OCI-LY7 (cell line): ENCODE data around the gene CPNE4. TPM values are rescaled to one million over a fixed set of nuclear protein-coding genes. Genes with fewer than 3 reads are reported as not detected.

ENCODE experiments used
- BruUV-seq: library from RNA; stranded (reverse); fragments of 400-500 nt; replicated peaks from 2 replicates; lab custom pipeline; 2021; lab: Mats Ljungman, UMichigan
- CTCF ChIA-PET: fragments of 300-600 bp; sonication (Branson Sonifier 250); formaldehyde crosslinking; loops from one replicate; lab custom pipeline; 2022; ENCODE audit warnings: antibody characterized with exemption; ENCODE audit not compliant: unreplicated experiment; lab: Charles Lee
- POLR2A ChIA-PET: fragments of 300-600 bp; sonication (Branson Sonifier 250); formaldehyde crosslinking; loops from one replicate; lab custom pipeline; 2022; ENCODE audit warnings: antibody characterized with exemption; lab: Charles Lee
- DNase-seq: peaks from one replicate; pipeline ENCODE4 v3.0.0-alpha.2; 2015; ENCODE audit warnings: low spot score
- H2AFZ ChIP-seq: fragments of 200-600 bp; sonication (generic), shearing (Covaris generic); 2 replicates; pipeline ENCODE4 v1.6.1; 2014; ENCODE audit warnings: mild to moderate bottlenecking, antibody characterized with exemption, low read length, moderate library complexity
- H3K27ac ChIP-seq: fragments of 200-600 bp; sonication (generic); 2 replicates; pipeline ENCODE4 v1.5.1; 2014; ENCODE audit warnings: mixed run types, low read depth, mild to moderate bottlenecking, moderate library complexity, low read length, inconsistent platforms; ENCODE audit not compliant: poor library complexity, severe bottlenecking
- H3K36me3 ChIP-seq: fragments of 200-600 bp; sonication (generic); 2 replicates; pipeline ENCODE4 v1.6.1; 2014; ENCODE audit warnings: mild to moderate bottlenecking, antibody characterized with exemption, low read length, moderate library complexity, mixed read lengths; ENCODE audit not compliant: insufficient read depth
- H3K4me1 ChIP-seq: fragments of 200-600 bp; sonication (generic); 2 replicates; pipeline ENCODE4 v1.5.1; 2014; ENCODE audit warnings: mild to moderate bottlenecking, low read length; ENCODE audit not compliant: insufficient read depth, poor library complexity, severe bottlenecking
- H3K4me2 ChIP-seq: fragments of 200-600 bp; sonication (generic); 2 replicates; pipeline ENCODE4 v1.6.1; 2014; ENCODE audit warnings: mild to moderate bottlenecking, low read length
- H3K4me3 ChIP-seq: fragments of 200-600 bp; sonication (generic); 2 replicates; pipeline ENCODE4 v1.5.1; 2014; ENCODE audit warnings: mild to moderate bottlenecking, low read depth, low read length; ENCODE audit not compliant: poor library complexity, severe bottlenecking
- H3K79me2 ChIP-seq: fragments of 200-600 bp; sonication (generic); 2 replicates; pipeline ENCODE4 v1.6.1; 2016; ENCODE audit warnings: low read depth, mild to moderate bottlenecking, low read length, moderate library complexity, mixed read lengths; ENCODE audit not compliant: insufficient read depth
- H3K9me2 ChIP-seq: fragments of 200-600 bp; sonication (generic); 2 replicates; pipeline ENCODE4 v1.6.1; 2016; ENCODE audit warnings: mild to moderate bottlenecking, low read length, mixed read lengths; ENCODE audit not compliant: insufficient read depth
- H3K9me3 ChIP-seq: fragments of 200-600 bp; sonication (generic); 2 replicates; pipeline ENCODE4 v1.6.1; 2014; ENCODE audit warnings: mild to moderate bottlenecking, mixed run types, low read length, mixed read lengths
- H4K20me1 ChIP-seq: fragments of 200-600 bp; sonication (generic); 2 replicates; pipeline ENCODE4 v1.6.1; 2014; ENCODE audit warnings: mild to moderate bottlenecking, antibody characterized with exemption, low read length, moderate library complexity, mixed read lengths; ENCODE audit not compliant: insufficient read depth
- CTCF ChIP-seq: fragments of 200-600 bp; sonication (generic); conservative IDR thresholded peaks from 2 replicates; pipeline ENCODE4 v1.5.1; 2014; ENCODE audit warnings: mild to moderate bottlenecking, antibody characterized with exemption, low read length, moderate library complexity, mixed read lengths
- EZH2phosphoT487 ChIP-seq: fragments of 200-600 bp; sonication (generic); IDR thresholded peaks from 2 replicates; pipeline ENCODE4 v1.6.1; 2018; ENCODE audit warnings: low read depth, borderline replicate concordance, mild to moderate bottlenecking, mixed run types, antibody characterized with exemption, low read length, moderate library complexity, mixed read lengths
- intact Hi-C: fragments of 100-400 bp; cut with micrococcal nuclease; formaldehyde crosslinking; loops from one replicate; pipeline ENCODE4 v1.10.0; 2022; ENCODE audit not compliant: unreplicated experiment
- total RNA-seq, 2 experiments: library from RNA; depleted of rRNA in 1 of 2; stranded (reverse); fragments of >200 nt in 1 of 2; shearing (Covaris generic) in 1 of 2; gene quantifications; 2 replicates each; pipeline ENCODE4 v1.2.3, GENCODE V29; 2014 to 2022

The CPNE4 gene
- total RNA-seq, 2 experiments from 2014 or later, result not detected

DNA sequence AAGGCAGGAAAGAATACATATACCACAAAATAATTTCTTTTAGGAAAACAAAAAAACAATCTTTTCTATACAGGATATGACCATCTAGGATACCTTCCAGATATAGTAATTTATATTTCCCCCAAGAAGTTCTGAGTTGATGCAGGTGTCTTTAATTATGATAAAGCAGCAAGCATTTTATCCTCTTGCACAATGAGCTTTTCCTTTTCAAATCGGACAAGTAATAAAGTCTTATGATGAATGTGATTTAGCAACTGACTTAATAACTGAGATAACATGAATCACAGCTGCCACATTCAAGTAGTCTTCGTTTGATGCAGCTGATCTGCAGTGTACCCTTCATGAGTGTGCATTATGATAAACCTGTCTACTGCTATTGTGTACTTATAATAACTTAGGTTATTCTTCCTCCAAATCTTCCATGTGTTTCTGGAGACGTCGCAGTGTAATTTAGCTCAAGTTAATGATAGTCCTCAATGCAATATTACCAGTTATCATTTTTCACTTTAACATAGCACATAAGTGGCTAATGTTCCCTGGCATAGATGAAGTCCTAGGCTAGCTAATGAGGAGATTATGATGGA is 271.7 kb downstream of the CPNE4 start:
- H3K4me2 ChIP-seq, result no peak overlapping the region
- TF ChIP-seq CTCF, result no peak
- TF ChIP-seq EZH2phosphoT487, result no peak
- no peak overlapping the region for H3K4me3 ChIP-seq
- H3K9me3 ChIP-seq, result no peaks in the 10 kb centered on the region
- H3K27ac ChIP-seq, result no peak overlapping the region
- ChIA-PET POLR2A (interaction anchor here (0.6 kb wide), 1 partner anchor 27 kb away, joined by 3 read pairs; no protein-coding TSS in a partner anchor), CTCF (no interaction called here)
- intact Hi-C loops, result no loop called here
- H3K9me2 ChIP-seq, result no peaks in the 10 kb centered on the region
- no peaks in the 10 kb centered on the region for H3K4me1 ChIP-seq
- H3K36me3 ChIP-seq, result no peaks in the 10 kb centered on the region
- no peaks in the 10 kb centered on the region for H3K79me2 ChIP-seq
- H4K20me1 ChIP-seq, result no peaks in the 10 kb centered on the region
- no TSS peak for BruUV-seq
- no peak for DNase-seq
- H2AFZ ChIP-seq, result no peak overlapping the region

DNA sequence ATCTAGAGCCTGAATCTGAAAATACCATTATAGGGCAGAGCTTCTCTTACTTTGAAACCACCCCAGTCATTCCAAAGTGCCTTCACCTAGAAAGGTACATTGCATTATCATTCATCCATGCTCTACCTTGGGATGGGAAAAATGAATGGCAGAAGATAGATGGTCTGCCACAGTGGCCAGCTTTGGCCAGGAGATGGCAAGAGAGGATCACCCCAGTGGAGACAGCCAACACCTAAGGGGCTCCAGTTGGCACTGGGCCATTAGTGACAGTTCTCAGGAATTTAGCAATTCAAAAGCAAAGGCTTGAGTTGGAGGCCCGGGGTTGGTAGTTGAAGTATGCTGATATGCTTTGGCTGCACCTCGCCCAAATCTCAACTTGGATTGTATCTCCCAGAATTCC is 278.4 kb downstream of the CPNE4 start:
- ChIA-PET CTCF (no interaction called here), POLR2A (no interaction called here)
- intact Hi-C loops, result no loop called here
- Histone ChIP-seq H2AFZ (no peak overlapping the region), H3K9me2 (no peaks in the 10 kb centered on the region; the same call in 1 of the 2 replicates), H3K4me2 (no peak overlapping the region), H3K4me1 (no peaks in the 10 kb centered on the region), H3K4me3 (no peak overlapping the region), H3K79me2 (no peaks in the 10 kb centered on the region), H3K27ac (no peak overlapping the region), H3K36me3 (no peaks in the 10 kb centered on the region), H4K20me1 (no peaks in the 10 kb centered on the region), H3K9me3 (no peaks in the 10 kb centered on the region)
- no peak for DNase-seq
- TF ChIP-seq EZH2phosphoT487 (no peak), CTCF (no peak)
- BruUV-seq, result no TSS peak

GRCh38 chr3:131755380-131755779 is 279.4 kb downstream of the CPNE4 start:
- Histone ChIP-seq H3K27ac (no peak overlapping the region), H3K4me1 (no peaks in the 10 kb centered on the region), H3K79me2 (no peaks in the 10 kb centered on the region), H2AFZ (no peak overlapping the region), H3K4me3 (no peak overlapping the region), H3K9me2 (no peaks in the 10 kb centered on the region; the same call in 1 of the 2 replicates), H3K9me3 (no peaks in the 10 kb centered on the region), H4K20me1 (no peaks in the 10 kb centered on the region), H3K4me2 (no peak overlapping the region), H3K36me3 (no peaks in the 10 kb centered on the region)
- intact Hi-C loops, result no loop called here
- ChIA-PET CTCF (no interaction called here), POLR2A (no interaction called here)
- no peak for TF ChIP-seq EZH2phosphoT487
- TF ChIP-seq CTCF, result no peak
- no TSS peak for BruUV-seq
- no peak for DNase-seq
